SK-N-SH treated with all-trans-retinoic acid at 6 μM for 48 hours (cell line): ENCODE results near the gene PIK3CA.

Experiments used
- CREB5 ChIP-seq: fragments of 250-450 bp; sonication (Bioruptor Pico); IDR thresholded peaks from 2 replicates; pipeline ENCODE4 v1.5.1; 2020; ENCODE audit warnings: low read depth, mild to moderate bottlenecking, moderate library complexity
- OSR1 ChIP-seq: fragments of 250-450 bp; sonication (Bioruptor Pico); IDR thresholded peaks from 2 replicates; pipeline ENCODE4 v1.8.0; 2022; ENCODE audit warnings: moderate library complexity, mild to moderate bottlenecking, inconsistent platforms
- PPARA ChIP-seq: fragments of 250-450 bp; sonication (Bioruptor Pico); IDR thresholded peaks from 2 replicates; pipeline ENCODE4 v1.5.0; 2020; ENCODE audit warnings: mild to moderate bottlenecking, borderline replicate concordance
- ZNF70 ChIP-seq: fragments of 450-650 bp; formaldehyde crosslinking; IDR thresholded peaks from 2 replicates; pipeline ENCODE4 v1.5.0; 2020; ENCODE audit warnings: mild to moderate bottlenecking, moderate library complexity
- ZNF8 ChIP-seq: fragments of 450-650 bp; formaldehyde crosslinking; IDR thresholded peaks from 2 replicates; pipeline ENCODE4 v1.5.0; 2020; ENCODE audit warnings: mild to moderate bottlenecking, moderate library complexity
- TF ChIP-seq, protein P1 (sequence below): fragments of 250-450 bp; sonication (Bioruptor Pico); IDR thresholded peaks from 2 replicates; pipeline ENCODE4 v1.8.0; 2020; ENCODE audit warnings: mild to moderate bottlenecking, moderate library complexity, borderline replicate concordance

GRCh38 chr3:179163503-179163902 is 15.3 kb downstream of the PIK3CA start:
- TF ChIP-seq PPARA (CRISPR knock-in tag) (no peak), CREB5 (no peak), ZNF70 (no peak), ZNF8 (CRISPR knock-in tag) (no peak), OSR1 (CRISPR knock-in tag) (no peak)
- TF ChIP-seq, protein P1, sequence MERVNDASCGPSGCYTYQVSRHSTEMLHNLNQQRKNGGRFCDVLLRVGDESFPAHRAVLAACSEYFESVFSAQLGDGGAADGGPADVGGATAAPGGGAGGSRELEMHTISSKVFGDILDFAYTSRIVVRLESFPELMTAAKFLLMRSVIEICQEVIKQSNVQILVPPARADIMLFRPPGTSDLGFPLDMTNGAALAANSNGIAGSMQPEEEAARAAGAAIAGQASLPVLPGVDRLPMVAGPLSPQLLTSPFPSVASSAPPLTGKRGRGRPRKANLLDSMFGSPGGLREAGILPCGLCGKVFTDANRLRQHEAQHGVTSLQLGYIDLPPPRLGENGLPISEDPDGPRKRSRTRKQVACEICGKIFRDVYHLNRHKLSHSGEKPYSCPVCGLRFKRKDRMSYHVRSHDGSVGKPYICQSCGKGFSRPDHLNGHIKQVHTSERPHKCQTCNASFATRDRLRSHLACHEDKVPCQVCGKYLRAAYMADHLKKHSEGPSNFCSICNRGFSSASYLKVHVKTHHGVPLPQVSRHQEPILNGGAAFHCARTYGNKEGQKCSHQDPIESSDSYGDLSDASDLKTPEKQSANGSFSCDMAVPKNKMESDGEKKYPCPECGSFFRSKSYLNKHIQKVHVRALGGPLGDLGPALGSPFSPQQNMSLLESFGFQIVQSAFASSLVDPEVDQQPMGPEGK, result no peak
